Right ventricle myocardium superior (tissue), 1 donor: ENCODE data around the gene RRBP1. TPM values are rescaled to one million over a fixed set of nuclear protein-coding genes. Genes with fewer than 3 reads are reported as not detected.
A peak's percentile ranks its signal among the peaks of the same experiment; 100 is the strongest.

Source experiments
- ATAC-seq: fragments of 200-7000 bp; cut with Tn5 transposase; one replicate; pipeline ENCODE4 v1.9.1; 2020; ENCODE audit warnings: mild to moderate bottlenecking; ENCODE audit not compliant: poor library complexity
- DNase-seq: peaks from one replicate; pipeline ENCODE4 v3.0.0-alpha.2; 2020
- intact Hi-C: fragments of 100-400 bp; cut with DNase I; formaldehyde crosslinking; loops from one replicate; pipeline ENCODE4 v1.11.2; 2022
- total RNA-seq: library from RNA; stranded (reverse); fragmentation: NEBNext Ultra II Directional; extraction: Animal tissue kit (Norgen Biotek cat#: 25700); gene quantifications from one replicate; pipeline ENCODE4 v1.2.1, GENCODE V29; 2021
- donor health status: DM: no; HTN: yes; CAD: no; lungs with severe emphysema.

RRBP1 gene
- total RNA-seq, 1 donor from 2014 or later: 32.1 TPM

- no peak for DNase-seq
- ATAC-seq: no peak
- intact Hi-C loops: no loop called here
Measured at GRCh38 chr20:17655865-17656479, 26.1 kb downstream of the RRBP1 start.

- no peak for ATAC-seq
- no peak for DNase-seq
- intact Hi-C loops: no loop called here
Measured at GRCh38 chr20:17655286-17655651, 26.8 kb downstream of the RRBP1 start.

DNA sequence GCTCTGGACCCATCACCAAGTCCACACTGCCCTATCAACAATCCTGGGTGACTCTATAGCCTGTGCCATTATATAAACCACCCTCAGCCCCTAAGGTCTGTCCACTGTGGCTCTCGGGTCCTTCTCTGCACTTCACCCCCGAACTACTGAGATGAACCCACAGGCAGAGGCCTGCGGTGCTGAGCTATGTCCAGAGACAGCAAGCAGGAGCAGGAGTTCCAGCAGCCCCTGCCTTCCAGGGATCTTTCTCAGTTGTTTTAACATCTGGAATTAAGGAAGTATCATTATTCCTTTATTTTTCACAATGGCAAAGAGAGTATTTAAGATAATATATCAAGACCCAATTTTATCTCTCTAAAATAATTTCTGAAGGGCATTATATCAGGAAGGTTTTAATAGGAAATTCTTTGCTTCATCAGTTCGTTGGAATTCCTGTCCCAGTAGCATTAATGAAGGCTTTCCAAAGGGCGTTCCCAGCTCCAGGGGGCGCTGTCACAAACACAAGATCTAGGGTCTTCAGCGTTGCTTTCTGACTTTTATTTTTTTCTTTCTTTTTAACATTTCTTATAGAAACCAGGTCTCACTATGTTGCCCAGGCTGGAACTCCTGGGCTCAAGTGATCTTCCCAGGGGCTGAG, 27.3 kb downstream of the RRBP1 start:
- intact Hi-C loops: no loop called here
- DNase-seq (peak; percentile 67), ATAC-seq (no peak)

DNA sequence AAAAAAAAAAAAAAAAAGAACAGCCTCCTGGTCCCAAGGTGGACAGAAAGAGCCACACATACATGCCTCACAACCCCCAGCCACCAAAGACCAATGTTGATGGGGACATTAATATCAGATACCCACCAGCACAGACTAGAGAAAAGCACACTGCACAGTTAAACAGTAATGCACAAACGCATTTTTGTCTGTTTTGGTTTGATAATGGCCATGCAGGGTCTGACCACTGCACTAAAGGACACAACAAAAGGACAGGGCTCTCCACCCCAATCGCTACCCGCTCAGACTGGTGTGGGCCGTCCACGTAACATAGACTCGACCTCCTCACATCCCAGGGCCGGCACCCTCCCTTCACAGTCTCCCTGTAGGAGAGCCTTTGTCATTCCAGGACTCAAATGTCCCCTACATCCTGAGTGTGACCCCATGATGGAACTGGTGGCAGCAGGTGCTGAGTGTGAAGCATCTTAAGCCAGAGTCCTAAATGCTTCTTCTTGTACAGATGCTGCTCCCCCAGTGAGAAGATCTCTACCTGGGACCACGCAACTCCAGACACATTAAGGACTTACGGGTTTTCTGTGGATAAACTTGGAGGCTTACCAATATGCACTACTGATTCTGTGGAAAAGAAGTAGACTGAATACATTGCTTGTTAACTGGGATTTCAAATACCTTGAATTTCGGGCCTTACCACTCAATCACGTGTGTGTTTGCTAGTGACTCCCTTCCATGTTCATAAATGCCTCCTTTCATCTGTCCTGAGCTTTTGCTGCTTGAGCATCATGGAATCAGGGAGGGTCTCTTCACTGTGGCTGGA, 28.0 kb downstream of the RRBP1 start:
- intact Hi-C loops: no loop called here
- DNase-seq: no peak

GRCh38 chr20:17652411-17652810, 29.6 kb downstream of the RRBP1 start:
- DNase-seq (no peak), ATAC-seq (no peak)
- intact Hi-C loops: no loop called here

More for the DNA sequence above, 28.0 kb downstream of the RRBP1 start:
- ATAC-seq: no peak

- intact Hi-C loops: no loop called here
- DNase-seq: no peak
- no peak for ATAC-seq
Measured at GRCh38 chr20:17651760-17652388, 30.2 kb downstream of the RRBP1 start.

- no peak for DNase-seq
- intact Hi-C loops: no loop called here
- ATAC-seq: no peak
Measured at GRCh38 chr20:17651129-17651759, 30.8 kb downstream of the RRBP1 start.

DNA sequence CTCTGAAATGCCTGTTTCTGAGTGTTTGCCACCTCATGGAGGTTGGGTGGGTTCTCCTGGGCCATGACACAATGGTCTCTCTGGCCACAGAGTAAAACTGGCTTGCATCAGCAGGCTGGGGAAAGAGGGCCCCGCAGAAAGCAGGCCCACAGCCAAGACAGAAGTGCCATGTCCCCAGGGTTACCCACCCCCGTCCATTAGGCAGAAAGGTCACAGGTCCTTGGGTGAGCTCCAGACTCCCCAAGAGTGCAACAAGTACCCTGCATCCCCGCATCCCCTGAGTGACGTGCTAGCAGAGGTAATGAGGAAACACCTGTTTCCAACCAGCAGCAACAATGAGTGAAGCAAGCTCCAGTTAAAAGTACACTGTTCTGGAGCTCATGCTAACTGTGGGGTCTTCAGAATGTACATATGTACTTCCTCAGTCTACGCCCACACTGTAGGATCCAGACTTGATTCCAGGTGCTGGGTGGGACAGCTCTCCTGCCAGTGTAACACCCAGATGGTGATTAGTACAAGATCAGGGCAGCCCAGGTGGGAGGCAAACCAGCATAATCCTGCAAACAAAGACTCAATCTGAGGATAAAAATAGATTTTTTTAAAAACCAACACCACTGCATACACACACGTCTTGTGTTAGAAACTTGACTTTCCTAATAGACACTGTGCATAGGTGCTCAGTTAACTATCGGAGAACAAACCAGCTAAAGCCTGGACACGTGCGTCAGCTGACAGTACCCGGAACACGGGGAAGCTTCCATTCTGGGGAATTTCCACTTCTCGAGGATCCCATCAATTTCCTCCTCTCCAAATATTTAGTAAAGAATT, 31.5 kb downstream of the RRBP1 start:
- ATAC-seq: no peak
- DNase-seq: no peak
- intact Hi-C loops: no loop called here

DNA sequence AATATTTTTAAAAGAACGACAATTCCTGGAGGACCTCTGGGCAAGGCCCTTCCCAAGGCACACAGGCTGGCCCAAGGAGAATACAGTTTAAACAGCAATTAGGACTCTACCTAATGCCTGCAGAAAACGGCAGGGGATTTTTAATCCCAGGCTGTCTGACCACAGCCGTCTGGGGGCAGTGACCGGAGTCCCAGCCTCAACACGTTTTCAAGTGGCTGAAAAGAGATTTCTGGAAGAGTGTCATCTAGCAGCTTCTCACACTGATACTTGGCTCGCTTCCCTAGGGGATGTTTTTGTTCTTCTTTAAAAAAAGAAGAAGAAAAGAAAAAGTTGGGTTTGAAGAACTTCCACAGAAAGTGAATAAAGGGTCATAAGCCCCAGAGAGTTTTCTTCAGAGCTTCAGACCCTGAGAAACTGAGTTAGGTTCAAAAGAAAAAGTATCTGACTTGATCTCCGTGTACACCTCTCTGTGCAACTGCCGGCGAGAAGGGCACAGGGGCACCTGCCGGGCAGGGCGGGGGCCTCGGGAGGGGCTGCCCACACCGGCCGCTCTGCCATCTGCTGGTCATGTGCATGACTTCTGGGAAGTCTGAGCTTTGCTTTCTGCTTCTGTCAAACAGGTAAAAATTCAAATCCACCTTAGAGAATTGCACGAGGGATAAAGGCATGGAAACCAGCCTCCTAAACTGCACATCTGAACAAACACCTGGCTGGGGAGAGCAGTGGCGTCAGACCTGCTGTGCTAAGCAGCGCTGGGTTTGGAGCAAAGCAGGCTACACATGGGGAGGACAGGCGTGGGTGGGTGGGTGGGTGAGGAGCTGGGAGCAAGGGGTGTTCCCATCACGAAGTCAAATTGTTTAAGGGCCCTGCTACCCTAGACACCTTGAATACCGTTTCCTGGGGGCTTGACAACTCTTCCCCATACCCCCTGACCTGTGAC, 33.0 kb downstream of the RRBP1 start:
- ATAC-seq (peak; percentile 63), DNase-seq (peak; percentile 53)
- intact Hi-C loops: no loop called here

GRCh38 chr20:17648315-17648646, 33.8 kb downstream of the RRBP1 start:
- intact Hi-C loops: no loop called here
- peak; percentile 70 for DNase-seq
- peak; percentile 32 for ATAC-seq

- intact Hi-C loops: no loop called here
- ATAC-seq: no peak
- DNase-seq: peak; percentile 40
Measured at GRCh38 chr20:17647391-17648314, 34.4 kb downstream of the RRBP1 start.

DNA sequence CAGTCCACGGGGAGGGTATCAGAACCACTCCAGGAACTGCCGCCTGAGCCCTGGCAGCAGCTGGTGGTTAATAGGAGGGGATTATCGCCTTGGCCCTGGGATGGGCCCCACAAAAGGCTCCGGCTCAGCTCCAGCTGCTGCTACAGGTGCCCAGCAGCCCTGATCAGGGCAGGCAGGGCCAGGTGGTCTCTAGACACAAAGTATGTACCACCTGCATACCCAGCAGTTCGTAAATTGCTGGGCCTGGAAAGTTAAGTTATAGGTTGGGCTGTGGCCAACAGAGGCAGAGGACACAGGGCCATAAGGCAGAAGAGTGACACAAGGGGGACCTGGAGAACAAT, 35.1 kb downstream of the RRBP1 start:
- intact Hi-C loops: no loop called here
- DNase-seq (no peak), ATAC-seq (peak; percentile 1)

DNA sequence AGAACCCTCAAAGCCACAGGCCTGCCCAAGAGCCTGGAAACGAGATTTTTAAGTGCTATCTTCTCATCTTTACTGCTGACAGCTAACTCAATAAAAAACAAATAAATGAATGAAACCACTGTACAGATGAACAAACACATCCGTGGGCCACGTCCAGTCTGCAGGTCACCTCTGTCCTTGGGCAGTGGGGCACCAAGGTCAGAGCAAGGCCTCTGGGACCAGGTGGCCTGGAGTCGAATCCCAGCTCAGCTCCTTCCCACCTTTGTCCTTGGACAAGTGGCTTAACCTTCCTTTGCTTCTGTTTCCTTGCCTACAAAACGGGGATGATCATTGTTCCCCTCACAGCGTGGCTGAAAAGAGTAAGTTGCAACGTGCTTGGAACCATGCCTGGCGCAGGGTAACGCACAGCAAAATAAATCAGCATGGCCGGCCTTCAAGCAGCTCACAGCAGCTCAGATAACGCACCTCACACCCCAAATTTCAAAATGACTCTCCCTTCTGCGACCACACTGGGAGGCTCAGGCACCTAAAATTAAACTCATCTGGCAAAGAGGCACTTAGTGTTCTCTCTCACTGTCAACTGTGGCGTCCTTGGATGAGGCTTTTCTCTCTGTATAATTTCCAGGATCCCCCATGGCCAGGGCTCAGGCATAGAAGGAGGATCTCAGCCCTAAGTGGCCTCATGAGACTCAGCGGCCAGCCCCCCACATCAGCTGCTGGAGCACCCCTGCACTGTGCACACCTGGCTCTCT, 35.7 kb downstream of the RRBP1 start:
- DNase-seq (no peak), ATAC-seq (peak; percentile 26)
- intact Hi-C loops: no loop called here

DNA sequence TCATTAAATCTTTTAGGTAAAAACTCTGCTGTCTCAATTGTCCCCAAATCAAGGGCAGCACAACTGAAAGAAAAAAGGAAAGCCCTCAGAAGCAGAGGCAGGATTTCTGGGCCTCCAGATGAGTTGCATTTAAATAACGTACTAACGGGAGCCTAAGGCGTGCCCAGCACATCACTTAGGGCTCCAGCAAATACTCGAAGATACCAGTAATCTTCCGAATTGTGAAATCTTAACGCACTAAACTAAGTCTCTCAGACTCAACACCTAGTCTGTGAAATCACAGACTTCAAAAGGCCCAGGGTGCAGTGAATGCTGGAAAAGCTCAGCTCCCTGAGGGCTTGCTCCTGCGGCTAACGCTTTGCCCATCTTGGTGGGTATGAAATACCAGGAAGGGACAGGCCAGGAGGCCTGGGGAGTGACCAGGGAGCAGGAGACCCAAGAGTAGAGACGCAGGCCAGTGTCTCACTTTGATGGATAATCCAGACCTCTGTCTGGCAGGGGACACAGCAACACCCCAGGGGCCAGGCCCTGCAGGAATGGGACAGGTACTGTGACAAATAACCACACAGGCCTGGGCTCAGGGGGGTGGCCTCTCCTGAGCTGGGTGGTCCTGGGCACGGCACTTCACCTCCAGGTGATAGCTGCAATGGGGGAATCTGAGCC, 36.4 kb downstream of the RRBP1 start:
- DNase-seq (no peak), ATAC-seq (no peak)
- intact Hi-C loops: no loop called here

- no peak for DNase-seq
- no peak for ATAC-seq
- intact Hi-C loops: no loop called here
Measured at GRCh38 chr20:17645010-17645409, 37.0 kb downstream of the RRBP1 start.
